GM21360 (cell line): ENCODE data around the gene ZNF579.

Source experiments
- ATAC-seq: cut with Tn5 transposase; IDR thresholded peaks from one replicate; pipeline ENCODE4 v1.9.1; 2021; ENCODE audit warnings: mild to moderate bottlenecking, moderate library complexity; ENCODE audit not compliant: unreplicated experiment

The ZNF579 gene

GRCh38 chr19:55580628-55581144 is at the start of gene ZNF579:
Gene ZNF579, minus strand, starts transcription at chr19:55580848. Its CDS starts 1,209 bp downstream, at chr19:55579639.
- ATAC-seq = no peak

- ATAC-seq = no peak
These were observed 45.7 kb upstream of the ZNF579 start for GRCh38 chr19:55626350-55626749.

GRCh38 chr19:55625004-55625326 is 44.3 kb upstream of the ZNF579 start:
- ATAC-seq = no peak

DNA sequence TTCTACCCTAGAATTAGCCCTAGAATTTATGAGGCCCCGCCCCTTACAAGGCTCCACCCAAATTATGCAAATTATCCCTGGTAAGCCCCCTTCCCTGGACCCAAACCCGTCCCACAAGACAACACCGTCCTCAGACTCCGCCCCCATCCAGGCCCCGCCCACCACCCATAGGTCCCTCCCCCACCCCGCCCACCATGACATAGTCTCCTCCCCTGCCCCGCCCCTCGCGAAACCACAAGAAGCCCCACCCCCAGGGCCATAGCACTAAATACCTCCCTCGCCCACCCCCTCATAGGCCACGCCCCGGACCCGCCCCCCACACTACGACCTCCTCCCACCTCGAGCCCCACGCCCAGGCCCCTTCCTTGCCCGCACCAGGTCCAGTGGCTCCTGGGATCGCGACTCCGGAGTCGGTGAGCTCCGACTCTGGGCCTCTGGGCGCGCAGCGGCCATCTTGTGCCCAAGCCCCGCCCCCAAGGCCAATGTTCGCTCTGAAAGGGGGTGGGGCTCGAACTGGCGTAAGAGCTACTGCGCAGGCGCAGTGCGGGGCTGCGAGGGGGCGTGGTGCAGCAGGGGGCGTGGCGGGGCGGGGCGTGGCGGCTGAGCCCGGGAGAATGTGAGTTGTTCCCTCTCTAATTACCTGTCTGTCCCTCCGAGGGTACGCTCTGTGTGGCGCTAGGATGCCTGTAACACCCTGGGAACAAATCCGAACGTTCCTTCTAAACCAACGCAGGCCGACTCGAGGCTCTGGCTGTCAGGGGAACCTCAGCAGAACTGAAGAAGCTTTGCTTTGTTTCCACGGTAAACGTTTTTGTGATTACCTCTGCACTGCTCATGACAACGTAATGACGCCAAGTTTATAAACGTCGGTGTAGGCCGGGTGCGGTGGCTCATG is 43.7 kb upstream of the ZNF579 start, which contains the start of gene ZNF784:
Gene ZNF784 (minus strand): TSS at position 458 of the 895 bp plus-strand sequence. CDS start 5 bp downstream, at position 453.
- no peak for ATAC-seq

DNA sequence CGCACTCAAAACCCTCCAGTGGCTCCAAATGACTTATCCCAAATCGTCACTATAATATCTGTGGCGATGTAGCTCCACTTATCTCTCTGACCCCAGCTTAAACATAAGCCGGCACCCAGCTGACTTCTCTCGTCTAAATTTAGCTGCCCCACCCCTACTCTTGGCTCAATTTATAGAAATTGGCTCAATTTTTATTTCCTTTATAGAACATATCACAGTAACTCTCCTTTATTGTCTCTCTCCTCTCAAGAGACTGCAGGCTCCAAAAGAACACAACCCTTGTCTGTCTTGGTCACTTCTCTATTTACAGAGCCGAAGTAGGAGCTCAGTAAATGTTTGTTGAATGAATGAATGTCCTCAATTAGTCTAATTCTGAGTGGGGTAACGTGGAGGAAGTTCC is 42.9 kb upstream of the ZNF579 start:
- no peak for ATAC-seq

DNA sequence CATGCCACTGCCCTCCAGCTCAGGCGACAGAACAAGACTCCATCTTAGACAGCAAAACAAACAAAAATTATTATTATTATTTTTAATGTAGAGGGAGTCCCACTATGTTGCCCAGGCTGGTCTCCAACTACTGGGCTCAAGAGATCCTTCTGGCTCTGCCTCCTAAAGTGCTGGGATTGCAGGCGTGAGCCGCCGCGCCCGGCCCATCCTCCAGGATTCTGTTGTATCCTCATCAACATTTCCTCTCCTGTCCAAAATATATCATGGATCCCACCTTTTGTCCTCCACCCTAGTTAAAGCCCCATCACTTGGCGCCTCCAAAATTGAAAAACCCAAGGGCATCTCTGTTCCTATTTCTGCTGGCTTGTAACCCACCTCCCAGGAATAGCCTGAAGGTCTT is 42.5 kb upstream of the ZNF579 start:
- no peak for ATAC-seq

GRCh38 chr19:55622242-55622969 is 41.8 kb upstream of the ZNF579 start:
- no peak for ATAC-seq

DNA sequence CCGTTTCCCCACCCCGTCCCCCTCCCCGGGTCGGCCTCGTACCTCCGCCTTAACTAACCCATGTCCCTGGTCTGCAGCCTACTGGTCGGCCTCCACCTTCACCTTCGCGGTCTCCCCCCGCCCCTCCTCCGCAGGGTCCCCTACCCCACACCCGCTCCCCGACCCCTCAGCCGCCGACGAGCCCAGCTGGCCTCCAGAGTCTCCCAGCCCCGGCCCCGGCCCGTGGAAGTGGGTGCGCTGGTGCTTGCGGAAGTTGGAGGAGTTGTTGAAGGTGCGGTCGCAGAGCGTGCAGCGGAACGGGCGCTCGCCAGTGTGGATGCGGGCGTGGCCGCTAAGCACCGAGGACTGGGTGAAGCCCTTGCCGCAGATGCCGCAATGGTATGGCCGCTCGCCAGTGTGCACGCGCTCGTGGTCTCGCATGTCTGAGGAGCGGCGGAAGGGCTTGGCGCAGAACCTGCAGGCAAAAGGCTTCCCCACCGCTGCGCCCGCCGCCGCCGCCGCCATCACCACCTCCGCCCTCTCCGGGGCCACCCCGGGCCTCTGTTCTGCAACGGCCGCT is 41.1 kb upstream of the ZNF579 start:
- ATAC-seq = no peak

- ATAC-seq = no peak
These were observed 40.6 kb upstream of the ZNF579 start for GRCh38 chr19:55621205-55621672.

DNA sequence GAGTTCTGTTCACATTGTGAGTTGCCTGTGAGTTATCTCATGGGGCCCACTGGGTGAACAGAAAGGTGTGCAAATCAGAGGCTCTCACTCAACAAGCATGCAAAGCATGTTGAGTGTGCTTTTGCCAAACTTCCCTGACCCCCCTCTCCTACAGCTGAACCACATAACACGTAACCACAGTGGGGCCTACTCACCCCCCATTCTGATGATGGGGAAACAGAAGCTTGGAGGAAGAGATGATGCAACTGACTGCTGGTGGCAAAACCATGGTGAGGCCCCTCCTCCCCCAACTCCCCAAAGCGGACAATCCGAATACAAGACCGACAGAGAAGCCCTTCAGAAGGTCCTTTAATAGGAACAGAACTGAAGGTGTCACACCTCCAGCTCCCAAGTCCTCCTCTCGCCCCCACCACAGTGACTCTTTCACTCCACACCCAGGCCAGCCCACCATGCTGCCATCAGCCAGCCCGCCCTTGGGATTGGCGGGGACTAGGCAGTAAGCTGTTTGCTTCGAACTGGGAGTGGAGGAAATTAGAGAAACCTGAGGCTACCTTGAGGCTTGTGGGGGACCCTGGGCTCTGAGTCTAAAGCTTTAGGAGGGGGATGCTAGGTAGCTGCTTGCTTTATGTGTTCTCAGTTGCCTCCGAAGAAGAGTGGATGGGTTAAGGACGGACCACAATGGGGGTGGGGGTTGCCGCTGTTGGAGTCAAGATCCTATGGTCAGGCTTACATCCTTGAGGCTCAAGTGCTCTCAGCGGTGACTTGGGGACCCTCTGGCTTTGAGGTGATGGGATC is 40.0 kb upstream of the ZNF579 start:
- no peak for ATAC-seq

GRCh38 chr19:55619286-55619685 is 38.6 kb upstream of the ZNF579 start:
- no peak for ATAC-seq

DNA sequence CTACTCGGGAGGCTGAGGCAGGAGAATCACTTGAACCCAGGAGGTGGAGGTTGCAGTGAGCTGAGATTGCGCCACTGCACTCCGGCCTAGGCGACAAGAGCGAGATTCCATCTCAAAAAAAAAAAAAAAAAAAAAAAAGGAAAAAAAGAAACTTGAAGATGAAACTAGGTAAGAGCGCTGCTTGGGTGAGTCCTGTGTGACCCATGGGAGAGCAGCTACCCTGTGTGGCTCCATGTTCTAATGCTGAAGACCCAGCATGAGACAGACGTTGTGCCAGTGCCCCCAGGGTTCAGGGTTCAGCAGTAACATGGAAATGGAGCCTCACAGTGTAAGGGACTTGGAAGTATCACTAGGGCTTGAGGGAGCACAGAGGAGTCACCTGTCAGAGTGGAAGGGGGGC is 37.8 kb upstream of the ZNF579 start:
- ATAC-seq = no peak

DNA sequence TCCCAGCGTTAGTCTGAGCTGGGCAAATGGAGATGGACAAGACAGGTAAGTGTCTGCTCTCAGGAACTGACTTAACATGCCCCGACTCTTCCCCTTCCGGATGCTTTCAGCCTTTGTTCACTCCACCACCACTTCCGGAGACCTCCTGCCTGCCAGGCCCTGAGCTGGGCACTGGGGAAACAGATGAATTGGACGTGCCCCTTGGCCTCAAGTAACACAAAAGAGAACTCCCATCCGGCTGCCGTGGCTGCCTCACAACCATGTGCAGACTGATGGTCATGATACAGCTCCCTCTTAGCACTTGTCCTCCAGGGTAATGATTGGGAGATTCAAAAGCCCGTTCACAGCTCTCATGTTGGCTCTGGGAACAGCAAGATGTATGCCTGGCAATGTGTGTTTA is 36.8 kb upstream of the ZNF579 start:
- ATAC-seq = no peak

- no peak for ATAC-seq
These were observed 35.8 kb upstream of the ZNF579 start for GRCh38 chr19:55616395-55616875.

DNA sequence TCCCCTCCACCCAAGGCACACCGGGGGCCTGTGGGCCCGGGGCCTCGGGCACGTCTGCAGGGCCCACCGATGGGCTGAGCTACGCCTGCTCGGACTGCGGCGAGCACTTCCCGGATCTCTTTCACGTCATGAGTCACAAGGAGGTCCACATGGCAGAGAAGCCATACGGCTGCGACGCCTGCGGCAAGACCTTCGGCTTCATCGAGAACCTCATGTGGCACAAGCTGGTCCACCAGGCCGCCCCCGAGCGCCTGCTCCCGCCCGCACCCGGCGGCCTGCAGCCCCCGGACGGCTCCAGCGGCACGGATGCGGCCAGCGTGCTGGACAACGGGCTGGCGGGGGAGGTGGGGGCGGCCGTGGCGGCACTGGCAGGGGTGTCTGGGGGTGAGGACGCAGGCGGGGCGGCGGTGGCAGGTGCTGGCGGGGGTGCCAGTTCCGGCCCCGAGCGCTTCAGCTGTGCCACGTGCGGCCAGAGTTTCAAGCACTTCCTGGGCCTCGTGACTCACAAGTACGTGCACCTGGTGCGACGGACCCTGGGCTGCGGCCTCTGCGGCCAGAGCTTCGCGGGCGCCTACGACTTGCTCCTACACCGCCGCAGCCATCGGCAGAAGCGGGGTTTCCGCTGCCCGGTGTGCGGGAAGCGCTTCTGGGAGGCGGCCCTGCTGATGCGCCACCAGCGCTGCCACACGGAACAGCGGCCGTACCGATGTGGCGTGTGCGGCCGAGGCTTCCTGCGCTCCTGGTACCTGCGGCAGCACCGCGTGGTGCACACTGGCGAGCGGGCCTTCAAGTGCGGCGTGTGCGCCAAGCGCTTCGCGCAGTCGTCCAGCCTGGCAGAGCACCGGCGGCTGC is 35.1 kb upstream of the ZNF579 start:
- no peak for ATAC-seq

GRCh38 chr19:55614711-55615542 is 34.3 kb upstream of the ZNF579 start:
- no peak for ATAC-seq

- ATAC-seq = no peak
These were observed 33.5 kb upstream of the ZNF579 start for GRCh38 chr19:55613930-55614710.

- ATAC-seq = no peak
These were observed 32.7 kb upstream of the ZNF579 start for GRCh38 chr19:55613396-55613795.
